GM12873 (cell line): Measurements from ENCODE around the gene GALNT17.

Source experiments
- CTCF ChIP-seq: IDR thresholded peaks from 2 replicates; pipeline ENCODE4 v1.5.1; 2012; ENCODE audit warnings: low read depth, mild to moderate bottlenecking, moderate library complexity, low read length, control low read depth; ENCODE audit not compliant: insufficient read depth; ENCODE audit errors: missing control alignments

GALNT17 gene

GRCh38 chr7:71220210-71220695 is 88.3 kb downstream of the GALNT17 start:
- TF ChIP-seq CTCF, result no peak

- no peak for TF ChIP-seq CTCF
Measured at GRCh38 chr7:71221049-71221448, 89.1 kb downstream of the GALNT17 start.

- TF ChIP-seq CTCF, result no peak
Measured at GRCh38 chr7:71221549-71221948, 89.6 kb downstream of the GALNT17 start.

- no peak for TF ChIP-seq CTCF
Measured at GRCh38 chr7:71227126-71227525, 95.2 kb downstream of the GALNT17 start.

- no peak for TF ChIP-seq CTCF
Measured at GRCh38 chr7:71229148-71229547, 97.2 kb downstream of the GALNT17 start.

- no peak for TF ChIP-seq CTCF
Measured at GRCh38 chr7:71229699-71230098, 97.8 kb downstream of the GALNT17 start.

GRCh38 chr7:71235253-71235652 is 103.3 kb downstream of the GALNT17 start:
- TF ChIP-seq CTCF, result no peak
